ENCODE data around the gene ZG16. TPM values are rescaled to one million over a fixed set of nuclear protein-coding genes. Genes with fewer than 3 reads are reported as not detected.

The ZG16 gene
- total RNA-seq, 1 donor from 2014 or later: not detected

Other genes starting within 250 kb of the ZG16 start
- gene SPN, start 115.0 kb upstream of the ZG16 start, total RNA-seq: 191 and 196 TPM in 2 replicates
- gene QPRT, start 99.1 kb upstream of the ZG16 start, total RNA-seq: 6.3 and 6.5 TPM in 2 replicates
- 21.3 and 24.6 TPM in 2 replicates for gene C16orf54, start 32.3 kb upstream of the ZG16 start, total RNA-seq
- gene KIF22, start 12.5 kb downstream of the ZG16 start, total RNA-seq: 134 and 140 TPM in 2 replicates
- gene MAZ, start 28.3 kb downstream of the ZG16 start, total RNA-seq: 365 and 380 TPM in 2 replicates
- 1.0 and 1.3 TPM in 2 replicates for gene PRRT2, start 33.9 kb downstream of the ZG16 start, total RNA-seq
- gene PAGR1, start 37.9 kb downstream of the ZG16 start, total RNA-seq: 29.2 and 30.8 TPM in 2 replicates
- gene MVP, start 42.2 kb downstream of the ZG16 start, total RNA-seq: 117 and 124 TPM in 2 replicates
- gene CDIPT, start 85.0 kb downstream of the ZG16 start, total RNA-seq: 83.7 and 85.5 TPM in 2 replicates
- 0.16 and 0.32 TPM in 2 replicates for gene SEZ6L2, start 121.3 kb downstream of the ZG16 start, total RNA-seq
- 4.2 and 4.7 TPM in 2 replicates for gene ASPHD1, start 122.2 kb downstream of the ZG16 start, total RNA-seq
- gene KCTD13, start 148.0 kb downstream of the ZG16 start, total RNA-seq: 53.7 and 58.2 TPM in 2 replicates
- gene TMEM219, start 183.8 kb downstream of the ZG16 start, total RNA-seq: 41.5 and 43.7 TPM in 2 replicates
- gene TAOK2, start 195.6 kb downstream of the ZG16 start, total RNA-seq: 38.5 and 39.7 TPM in 2 replicates
- 48.8 and 50.1 TPM in 2 replicates for gene HIRIP3, start 217.4 kb downstream of the ZG16 start, total RNA-seq
- gene INO80E, start 218.0 kb downstream of the ZG16 start, total RNA-seq: 128 and 137 TPM in 2 replicates
- 2.0 and 2.3 TPM in 2 replicates for gene DOC2A, start 232.8 kb downstream of the ZG16 start, total RNA-seq
- not detected in 2 replicates for gene C16orf92, start 244.9 kb downstream of the ZG16 start, total RNA-seq